ENCODE results near the gene CTCFL. TPM values are rescaled to one million over a fixed set of nuclear protein-coding genes. Genes with fewer than 3 reads are reported as not detected.
A peak's percentile ranks its signal among the peaks of the same experiment; 100 is the strongest.

Gene CTCFL
- total and polyA plus RNA-seq, 2 of the 13 experiments (the other 11 are each of a cell fraction or from before 2014, with no cell fraction given), result 0.04 TPM; not detected in 1

DNA sequence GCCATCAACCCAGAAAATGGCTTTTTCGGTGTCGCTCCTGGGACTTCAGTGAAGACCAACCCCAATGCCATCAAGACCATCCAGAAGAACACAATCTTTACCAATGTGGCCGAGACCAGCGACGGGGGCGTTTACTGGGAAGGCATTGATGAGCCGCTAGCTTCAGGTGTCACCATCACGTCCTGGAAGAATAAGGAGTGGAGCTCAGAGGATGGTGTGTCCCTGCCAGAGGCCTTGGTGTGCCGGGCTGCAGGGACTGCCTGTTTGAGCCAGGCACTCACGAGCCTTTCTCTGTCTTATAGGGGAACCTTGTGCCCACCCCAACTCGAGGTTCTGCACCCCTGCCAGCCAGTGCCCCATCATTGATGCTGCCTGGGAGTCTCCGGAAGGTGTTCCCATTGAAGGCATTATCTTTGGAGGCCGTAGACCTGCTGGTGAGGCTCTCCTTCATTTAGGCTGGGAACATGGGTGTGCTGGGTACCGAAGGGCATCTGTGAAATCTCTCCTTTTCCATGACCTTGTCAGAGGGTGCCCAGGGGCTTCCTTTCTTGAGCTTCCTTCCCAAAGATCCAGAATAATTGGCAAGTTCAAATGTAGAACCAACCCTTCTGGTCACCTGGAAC lies 39.4 kb upstream of the CTCFL start:
- peaks cover 0 to 4% of the 10 kb centered on the region in 2 experiments; a peak in 4 of 5 replicates for H3K27me3 ChIP-seq (ENCODE audit: control insufficient read depth in 1 of 2, insufficient read depth in 2 of 2, low read length in 2 of 2)
- no peaks in the 10 kb centered on the region for H3K9me3 ChIP-seq (ENCODE audit: low read length)
- ATAC-seq, result no peak
- no peak overlapping the region for H2AFZ ChIP-seq (ENCODE audit: low read length)
- WGBS (ENCODE audit: low lambda C conversion rate), result 93% methylated on average over 14 of the region's 14 CpGs
- POLR2A ChIA-PET, result interaction anchor here (1.3 to 4.9 kb wide), 2 partner anchors 14 to 16 kb away, joined by 4 to 26 read pairs; no protein-coding TSS in a partner anchor
- peak overlapping the region; percentile 4; the same call in 1 of the 2 replicates for H3K9ac ChIP-seq (ENCODE audit: insufficient read depth, low read depth, low read length)
- in situ Hi-C loops (cut with HindIII; ENCODE audit: extremely low pct_ligation_motif_present, low pct_unique_long_range_greater_than_20kb), result no loop called here
- H3K36me3 ChIP-seq (replicated peaks in 1 of 2; ENCODE audit: control insufficient read depth in 1 of 2, insufficient read depth in 2 of 2, low read length in 2 of 2), result peaks cover 0 to 22% of the 10 kb centered on the region in 2 experiments; a peak in 2 of 5 replicates
- H3K4me2 ChIP-seq (ENCODE audit: low read depth, low read length), result peak overlapping the region; percentile 23; the same call in 1 of the 2 replicates
- H4K20me1 ChIP-seq (ENCODE audit: insufficient read depth, low read length), result no peaks in the 10 kb centered on the region; the same call in 1 of the 2 replicates
- no peak for FAIRE-seq
- intact Hi-C loops (cut with micrococcal nuclease; ENCODE audit: unreplicated experiment), result no loop called here
- no peak for DNase-seq (ENCODE audit: low spot score)
- CTCF ChIA-PET (ENCODE audit: low intra/inter-chr PET ratio, low total read pairs), result no interaction called here
- peaks cover 93% of the 10 kb centered on the region for H3K4me1 ChIP-seq (ENCODE audit: insufficient read depth, low read length)
- peak overlapping the region; percentile 3 for H3K27ac ChIP-seq (ENCODE audit: extremely low read length, insufficient read depth, low read length)
- peaks cover 10% of the 10 kb centered on the region for H3K79me2 ChIP-seq (ENCODE audit: insufficient read depth, low read length)
- H3K4me3 ChIP-seq (replicated peaks in 1 of 3; ENCODE audit: insufficient read depth in 1 of 3, low read depth in 2 of 3, low read length in 3 of 3), result peak overlapping the region in 1 of 3 experiments; percentile 13; a peak in 1 of 6 replicates
- no TSS peak for BruUV-seq (replicated peaks)
- TF ChIP-seq ZNF850 (CRISPR knock-in tag; conservative IDR thresholded peaks at IDR 0.05) (no peak), KDM2A (CRISPR knock-in tag; IDR thresholded peaks at IDR 0.05; ENCODE audit: borderline replicate concordance, low read depth) (no peak), CREM (IDR thresholded peaks at IDR 0.05) (no peak), CREM (CRISPR knock-in tag; IDR thresholded peaks at IDR 0.05) (no peak), ARNTL (CRISPR knock-in tag; IDR thresholded peaks at IDR 0.05) (no peak), ZNF20 (CRISPR knock-in tag; IDR thresholded peaks at IDR 0.05) (no peak), ZNF558 (CRISPR knock-in tag; IDR thresholded peaks at IDR 0.05; ENCODE audit: borderline replicate concordance) (no peak), POLR2A (IDR thresholded peaks at IDR 0.05; ENCODE audit: insufficient read depth in 1 of 2, low read depth in 2 of 2, low read length in 2 of 2) (peak in 1 of 2 experiments; percentile 62; a peak in 3 of 4 replicates), POLR2AphosphoS5 (IDR thresholded peaks at IDR 0.05; ENCODE audit: low read depth, low read length) (peak; percentile 25; the same call in 1 of the 2 replicates), ELF4 (CRISPR knock-in tag; IDR thresholded peaks at IDR 0.05; ENCODE audit: borderline replicate concordance) (no peak), NCOA1 (CRISPR knock-in tag; IDR thresholded peaks at IDR 0.05) (no peak), KLF12 (CRISPR knock-in tag; IDR thresholded peaks at IDR 0.05; ENCODE audit: borderline replicate concordance) (no peak), MLLT10 (CRISPR knock-in tag; IDR thresholded peaks at IDR 0.05) (no peak), SP2 (CRISPR knock-in tag; IDR thresholded peaks at IDR 0.05) (peak; percentile 42; the same call in 1 of the 2 replicates), ZNF326 (CRISPR knock-in tag; IDR thresholded peaks at IDR 0.05; ENCODE audit: borderline replicate concordance) (no peak), ZNF839 (CRISPR knock-in tag; IDR thresholded peaks at IDR 0.05; ENCODE audit: borderline replicate concordance) (no peak), KLF16 (CRISPR knock-in tag; IDR thresholded peaks at IDR 0.05) (no peak), POLR2AphosphoS2 (IDR thresholded peaks at IDR 0.05; ENCODE audit: low read depth, low read length) (no peak; the same call in 1 of the 2 replicates), THAP7 (CRISPR knock-in tag; IDR thresholded peaks at IDR 0.05) (no peak), SSRP1 (CRISPR knock-in tag; IDR thresholded peaks at IDR 0.05) (0 out of 2 replicates have a peak, but pooled peaks have one; percentile 18)
- TF ChIP-seq, protein P1, sequence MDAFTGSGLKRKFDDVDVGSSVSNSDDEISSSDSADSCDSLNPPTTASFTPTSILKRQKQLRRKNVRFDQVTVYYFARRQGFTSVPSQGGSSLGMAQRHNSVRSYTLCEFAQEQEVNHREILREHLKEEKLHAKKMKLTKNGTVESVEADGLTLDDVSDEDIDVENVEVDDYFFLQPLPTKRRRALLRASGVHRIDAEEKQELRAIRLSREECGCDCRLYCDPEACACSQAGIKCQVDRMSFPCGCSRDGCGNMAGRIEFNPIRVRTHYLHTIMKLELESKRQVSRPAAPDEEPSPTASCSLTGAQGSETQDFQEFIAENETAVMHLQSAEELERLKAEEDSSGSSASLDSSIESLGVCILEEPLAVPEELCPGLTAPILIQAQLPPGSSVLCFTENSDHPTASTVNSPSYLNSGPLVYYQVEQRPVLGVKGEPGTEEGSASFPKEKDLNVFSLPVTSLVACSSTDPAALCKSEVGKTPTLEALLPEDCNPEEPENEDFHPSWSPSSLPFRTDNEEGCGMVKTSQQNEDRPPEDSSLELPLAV (CRISPR knock-in tag; conservative IDR thresholded peaks at IDR 0.05; ENCODE audit: low read depth), result no peak
- TF ChIP-seq, protein P2, sequence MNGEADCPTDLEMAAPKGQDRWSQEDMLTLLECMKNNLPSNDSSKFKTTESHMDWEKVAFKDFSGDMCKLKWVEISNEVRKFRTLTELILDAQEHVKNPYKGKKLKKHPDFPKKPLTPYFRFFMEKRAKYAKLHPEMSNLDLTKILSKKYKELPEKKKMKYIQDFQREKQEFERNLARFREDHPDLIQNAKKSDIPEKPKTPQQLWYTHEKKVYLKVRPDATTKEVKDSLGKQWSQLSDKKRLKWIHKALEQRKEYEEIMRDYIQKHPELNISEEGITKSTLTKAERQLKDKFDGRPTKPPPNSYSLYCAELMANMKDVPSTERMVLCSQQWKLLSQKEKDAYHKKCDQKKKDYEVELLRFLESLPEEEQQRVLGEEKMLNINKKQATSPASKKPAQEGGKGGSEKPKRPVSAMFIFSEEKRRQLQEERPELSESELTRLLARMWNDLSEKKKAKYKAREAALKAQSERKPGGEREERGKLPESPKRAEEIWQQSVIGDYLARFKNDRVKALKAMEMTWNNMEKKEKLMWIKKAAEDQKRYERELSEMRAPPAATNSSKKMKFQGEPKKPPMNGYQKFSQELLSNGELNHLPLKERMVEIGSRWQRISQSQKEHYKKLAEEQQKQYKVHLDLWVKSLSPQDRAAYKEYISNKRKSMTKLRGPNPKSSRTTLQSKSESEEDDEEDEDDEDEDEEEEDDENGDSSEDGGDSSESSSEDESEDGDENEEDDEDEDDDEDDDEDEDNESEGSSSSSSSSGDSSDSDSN (CRISPR knock-in tag; IDR thresholded peaks at IDR 0.05), result 0 out of 2 replicates have a peak, but pooled peaks have one; percentile 20
